Epithelial cell of proximal tubule (primary cell): ENCODE measurements around the gene PDZD11. TPM values are rescaled to one million over a fixed set of nuclear protein-coding genes. Genes with fewer than 3 reads are reported as not detected.
A peak's percentile ranks its signal among the peaks of the same experiment; 100 is the strongest.
"Not testable (repeated sequence)": the region's sequence is repeated elsewhere in the genome, so short reads cannot be mapped to it uniquely, and the experiment has no call there.

Source experiments
- DNase-seq: peaks from one replicate; pipeline ENCODE4 v3.0.0-alpha.2; 2011; ENCODE audit warnings: low read depth
- H3K4me3 ChIP-seq: 2 replicates; pipeline ENCODE4 v1.5.1; 2011; ENCODE audit warnings: low read depth, mild to moderate bottlenecking, low read length
- total RNA-seq: library from RNA; depleted of rRNA; stranded (reverse); fragments of >200 nt; gene quantifications from 2 replicates; pipeline ENCODE4 v1.2.3, GENCODE V29; 2015
- TF ChIP-seq, protein P1 (sequence below): conservative IDR thresholded peaks from 2 replicates; pipeline ENCODE4 v1.5.1; 2012; ENCODE audit warnings: low read depth, mild to moderate bottlenecking, low read length

The PDZD11 gene, protein sequence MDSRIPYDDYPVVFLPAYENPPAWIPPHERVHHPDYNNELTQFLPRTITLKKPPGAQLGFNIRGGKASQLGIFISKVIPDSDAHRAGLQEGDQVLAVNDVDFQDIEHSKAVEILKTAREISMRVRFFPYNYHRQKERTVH
- total RNA-seq: 63.0 and 70.0 TPM in 2 replicates

DNA sequence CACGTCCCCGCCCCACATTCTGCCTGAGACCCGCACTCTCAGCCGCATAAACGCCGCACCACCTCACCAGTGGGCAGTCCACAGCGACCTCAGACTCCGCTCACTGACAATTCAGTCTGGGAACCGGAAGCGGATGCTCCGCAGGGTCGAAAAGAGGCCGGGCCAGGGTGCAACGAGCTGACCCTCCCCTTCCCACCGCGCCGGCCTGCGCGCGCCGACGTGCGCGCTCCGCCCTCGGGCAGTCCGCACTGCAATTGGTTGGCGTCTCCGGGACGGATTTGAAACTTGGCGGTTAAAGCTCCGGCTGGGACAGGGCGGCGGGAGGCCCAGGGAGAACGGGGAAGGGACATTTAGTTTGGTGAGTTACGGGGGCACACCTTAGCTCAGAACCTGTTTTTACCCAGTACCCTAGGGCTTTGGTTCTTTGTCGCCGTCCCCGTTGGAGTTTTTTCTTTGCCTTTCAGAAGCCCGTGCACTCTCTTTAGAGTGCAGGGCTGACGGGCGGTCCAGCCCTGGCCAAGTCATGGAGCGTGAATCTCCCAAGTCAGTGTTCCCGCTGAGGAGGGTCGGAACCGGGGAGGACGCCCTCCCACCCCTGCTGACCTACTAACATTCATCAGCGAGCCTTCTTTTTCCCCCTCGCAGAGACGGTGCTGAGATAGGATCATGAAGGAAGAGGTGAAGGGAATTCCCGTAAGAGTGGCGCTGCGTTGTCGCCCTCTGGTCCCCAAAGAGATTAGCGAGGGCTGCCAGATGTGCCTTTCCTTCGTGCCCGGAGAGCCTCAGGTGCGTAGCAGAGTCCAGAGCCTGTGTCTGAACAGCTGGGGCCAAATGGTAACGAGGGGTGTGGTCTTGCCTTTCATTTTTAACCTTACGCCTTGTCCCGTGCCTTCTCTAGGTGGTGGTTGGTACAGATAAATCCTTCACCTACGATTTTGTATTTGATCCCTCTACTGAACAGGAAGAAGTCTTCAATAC is at the start of gene PDZD11, which contains the start of gene KIF4A:
Gene PDZD11, minus strand, starts transcription at position 135 of the 978 bp plus-strand sequence. CDS start 586 bp downstream, outside the sequence.
Gene KIF4A, plus strand, starts transcription at position 312 of the 978 bp plus-strand sequence. Its CDS starts 355 bp downstream, at position 667.
- no peak for DNase-seq
- peak within 1 kb of the TSS; percentile 76 for H3K4me3 ChIP-seq
- TF ChIP-seq, protein P1, sequence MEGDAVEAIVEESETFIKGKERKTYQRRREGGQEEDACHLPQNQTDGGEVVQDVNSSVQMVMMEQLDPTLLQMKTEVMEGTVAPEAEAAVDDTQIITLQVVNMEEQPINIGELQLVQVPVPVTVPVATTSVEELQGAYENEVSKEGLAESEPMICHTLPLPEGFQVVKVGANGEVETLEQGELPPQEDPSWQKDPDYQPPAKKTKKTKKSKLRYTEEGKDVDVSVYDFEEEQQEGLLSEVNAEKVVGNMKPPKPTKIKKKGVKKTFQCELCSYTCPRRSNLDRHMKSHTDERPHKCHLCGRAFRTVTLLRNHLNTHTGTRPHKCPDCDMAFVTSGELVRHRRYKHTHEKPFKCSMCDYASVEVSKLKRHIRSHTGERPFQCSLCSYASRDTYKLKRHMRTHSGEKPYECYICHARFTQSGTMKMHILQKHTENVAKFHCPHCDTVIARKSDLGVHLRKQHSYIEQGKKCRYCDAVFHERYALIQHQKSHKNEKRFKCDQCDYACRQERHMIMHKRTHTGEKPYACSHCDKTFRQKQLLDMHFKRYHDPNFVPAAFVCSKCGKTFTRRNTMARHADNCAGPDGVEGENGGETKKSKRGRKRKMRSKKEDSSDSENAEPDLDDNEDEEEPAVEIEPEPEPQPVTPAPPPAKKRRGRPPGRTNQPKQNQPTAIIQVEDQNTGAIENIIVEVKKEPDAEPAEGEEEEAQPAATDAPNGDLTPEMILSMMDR: no peak

DNA sequence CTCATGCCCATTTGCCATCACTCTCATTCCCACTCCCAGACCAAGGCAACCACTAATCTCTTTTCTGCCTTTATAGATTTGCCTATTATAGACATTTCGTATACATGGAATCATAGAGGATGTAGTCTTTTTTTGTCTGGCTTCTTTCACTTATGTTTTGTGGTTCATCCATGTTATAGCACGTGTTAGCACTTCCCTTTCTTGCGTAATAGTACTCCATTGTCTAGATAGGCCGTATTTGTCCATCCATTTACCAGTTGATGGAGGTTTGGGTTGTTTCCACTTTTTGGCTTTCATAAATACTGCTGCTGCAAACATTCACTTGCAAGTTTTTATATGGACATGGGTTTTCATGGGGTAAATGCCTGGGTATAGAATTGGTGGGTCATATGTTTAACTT is 48.6 kb upstream of the PDZD11 start:
- no peak for DNase-seq
- TF ChIP-seq, protein P1: no peak
- H3K4me3 ChIP-seq: no peak overlapping the region

DNA sequence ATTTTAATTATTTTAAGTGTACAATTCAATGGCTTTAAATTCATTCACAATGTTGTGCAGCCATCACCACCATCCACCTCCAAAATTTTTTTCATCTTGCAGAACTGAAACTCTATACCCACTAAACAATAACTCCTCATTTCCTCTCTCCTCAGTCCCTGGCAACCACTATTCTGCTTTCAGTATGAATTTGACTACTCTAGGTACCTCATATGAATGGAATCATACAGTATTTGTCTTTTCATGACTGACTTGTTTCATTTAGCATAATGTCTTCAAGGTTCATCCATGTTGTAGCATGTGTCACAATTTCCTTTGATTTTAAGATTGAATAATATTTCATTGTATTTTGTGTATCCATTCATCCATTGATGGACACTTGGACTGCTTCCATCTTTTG is 47.0 kb upstream of the PDZD11 start:
- H3K4me3 ChIP-seq: no peak overlapping the region
- TF ChIP-seq, protein P1: no peak
- DNase-seq: no peak

DNA sequence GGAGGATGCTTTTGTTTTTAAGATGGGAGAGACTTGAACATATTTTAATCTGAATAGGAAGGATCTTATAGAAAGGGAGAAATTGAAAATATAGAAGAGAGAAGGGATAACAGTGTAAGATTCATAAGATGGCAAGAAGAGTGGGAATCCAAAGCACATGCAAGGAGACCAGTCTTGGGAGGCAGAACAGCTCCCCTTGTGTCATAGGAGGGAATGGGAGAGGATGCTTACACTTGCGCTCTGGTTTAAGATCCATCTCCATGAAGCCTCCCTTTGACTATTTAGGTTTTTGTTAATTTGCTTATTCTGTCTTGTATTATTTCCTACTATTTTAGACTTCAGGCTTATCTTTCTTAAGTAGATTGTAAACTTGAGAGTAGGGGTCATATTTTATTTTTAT is 42.9 kb upstream of the PDZD11 start:
- TF ChIP-seq, protein P1: peak; percentile 20
- DNase-seq: no peak
- no peak overlapping the region for H3K4me3 ChIP-seq

DNA sequence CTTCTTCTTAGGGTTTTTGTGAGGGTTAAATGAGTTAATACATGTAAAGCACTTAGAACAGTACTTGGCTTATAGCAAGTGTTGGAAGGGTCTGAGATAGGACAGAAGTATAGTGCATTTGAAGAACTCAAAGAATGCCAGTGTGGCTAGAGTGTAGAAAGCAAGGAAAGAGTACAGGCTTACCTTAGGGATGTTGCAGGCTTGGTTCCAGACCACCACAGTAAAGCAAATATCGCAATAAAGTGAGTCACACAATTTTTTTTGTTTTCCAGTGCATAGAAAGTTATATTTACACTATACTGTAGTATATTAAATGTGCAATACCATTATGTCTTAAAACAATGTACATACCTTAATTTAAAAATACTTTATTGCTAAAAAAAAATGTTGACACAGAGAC is 41.4 kb upstream of the PDZD11 start:
- H3K4me3 ChIP-seq: no peak overlapping the region
- TF ChIP-seq, protein P1: no peak
- no peak for DNase-seq

DNA sequence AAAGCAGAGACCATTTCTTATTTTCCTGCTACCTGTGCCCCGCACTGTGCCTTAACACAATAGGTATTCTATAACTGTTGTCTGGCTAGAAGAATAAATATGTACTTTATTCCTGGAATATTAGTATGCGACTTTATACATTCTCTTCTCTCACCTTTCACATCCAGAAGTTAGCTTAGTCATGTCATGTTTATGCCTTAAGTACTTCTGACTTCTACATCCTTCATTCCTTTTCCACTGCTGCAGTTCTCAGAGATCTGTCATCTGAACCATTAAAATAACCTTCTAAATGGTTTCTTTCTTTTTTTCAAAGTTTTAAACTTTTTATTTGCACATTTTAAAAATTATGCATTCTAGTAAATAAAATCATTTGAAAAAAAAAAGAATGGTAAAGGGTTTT is 34.6 kb upstream of the PDZD11 start:
- no peak overlapping the region for H3K4me3 ChIP-seq
- TF ChIP-seq, protein P1: no peak
- DNase-seq: no peak

DNA sequence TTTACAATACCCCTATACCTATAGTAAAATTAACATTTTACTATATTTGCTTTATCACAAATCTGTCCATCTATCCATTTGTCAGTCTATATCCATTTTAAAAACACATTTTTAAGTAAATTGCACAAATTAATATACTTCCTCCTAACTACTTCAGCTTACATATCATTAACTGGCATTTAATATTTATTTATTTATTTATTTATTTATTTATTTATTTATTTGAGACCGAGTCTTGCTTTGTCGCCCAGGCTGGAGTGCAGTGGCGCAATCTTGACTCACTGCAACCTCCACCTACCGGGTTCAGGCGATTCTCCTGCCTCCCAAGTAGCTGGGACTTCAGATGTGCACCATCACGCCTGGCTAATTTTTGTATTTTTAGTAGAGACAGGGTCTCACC is 33.9 kb upstream of the PDZD11 start:
- not testable (repeated sequence) for DNase-seq, H3K4me3 ChIP-seq
